GM10248 (cell line): ENCODE data around the gene ACOX1.

Experiments used
- CTCF ChIA-PET: fragments of 300-600 bp; sonication (Branson Sonifier 250); formaldehyde crosslinking; extraction: SDS; loops from one replicate; lab custom pipeline; 2021; ENCODE audit warnings: antibody characterized with exemption; lab: Yijun Ruan, JAX
- POLR2A ChIA-PET: fragments of 350-650 bp; sonication (Branson Sonifier 250); formaldehyde crosslinking; extraction: SDS; loops from one replicate; lab custom pipeline; 2020; ENCODE audit warnings: antibody characterized with exemption; lab: Yijun Ruan, JAX
- DNase-seq: peaks from one replicate; pipeline ENCODE4 v3.0.0; 2012; ENCODE audit errors: extremely low spot score
- CTCF ChIP-seq: IDR thresholded peaks from 2 replicates; pipeline ENCODE4 v1.5.1; 2012; ENCODE audit warnings: mild to moderate bottlenecking, low read depth; ENCODE audit errors: extremely low read depth, missing control alignments, control extremely low read depth

The ACOX1 gene

GRCh38 chr17:75950421-75950820 is 28.5 kb downstream of the ACOX1 start:
- ChIA-PET POLR2A (interaction anchor here (0.6 kb wide), 1 partner anchor 30 kb away, joined by 3 read pairs; no protein-coding TSS in a partner anchor), CTCF (interaction anchor here (1.2 to 1.5 kb wide), 3 partner anchors 10 to 156 kb away, joined by 3 to 4 read pairs (median 3); no protein-coding TSS in a partner anchor)
- no peak for TF ChIP-seq CTCF
- DNase-seq = no peak

DNA sequence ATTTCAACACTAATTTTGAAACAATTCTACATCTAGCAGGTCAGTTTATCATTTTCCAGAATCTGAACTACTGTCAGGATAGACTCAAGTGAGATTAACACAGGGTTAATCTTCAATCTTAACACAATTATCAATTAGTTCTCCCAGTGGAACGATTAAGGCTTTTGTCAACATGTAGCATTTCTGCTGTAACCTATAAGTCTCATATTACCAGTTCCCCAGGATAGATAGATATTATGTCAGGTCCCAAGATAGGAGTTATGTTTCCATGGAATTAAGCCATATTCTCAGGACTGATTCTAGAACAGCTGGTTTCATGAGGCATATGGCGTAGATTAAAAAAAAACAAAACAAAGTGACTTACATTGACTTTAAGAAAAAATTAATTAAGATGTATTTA is 33.8 kb downstream of the ACOX1 start:
- no peak for TF ChIP-seq CTCF
- ChIA-PET CTCF (interaction anchor here (0.8 to 1.8 kb wide), 5 partner anchors 12 to 60 kb away, joined by 3 to 6 read pairs (median 4); no protein-coding TSS in a partner anchor), POLR2A (no interaction called here)
- DNase-seq = no peak

DNA sequence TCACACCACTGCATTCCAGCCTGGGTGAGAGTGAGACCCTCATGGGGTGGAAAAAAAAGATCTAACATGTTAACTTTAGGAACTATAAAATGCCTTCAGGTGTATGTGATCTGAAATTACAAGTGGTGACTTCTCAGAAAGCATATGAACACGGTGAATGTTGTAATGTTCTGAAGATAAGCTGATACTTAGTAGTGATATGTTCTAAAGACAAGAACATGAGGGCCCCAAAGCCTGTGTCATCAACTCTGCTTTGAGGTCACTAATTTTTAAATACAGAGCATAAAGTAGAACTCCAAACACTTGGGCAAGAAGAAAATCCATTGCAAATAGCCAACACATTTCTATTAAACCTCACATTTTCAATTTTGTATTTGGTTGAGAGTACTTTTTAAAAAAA is 35.5 kb downstream of the ACOX1 start:
- ChIA-PET POLR2A (no interaction called here), CTCF (no interaction called here)

DNA sequence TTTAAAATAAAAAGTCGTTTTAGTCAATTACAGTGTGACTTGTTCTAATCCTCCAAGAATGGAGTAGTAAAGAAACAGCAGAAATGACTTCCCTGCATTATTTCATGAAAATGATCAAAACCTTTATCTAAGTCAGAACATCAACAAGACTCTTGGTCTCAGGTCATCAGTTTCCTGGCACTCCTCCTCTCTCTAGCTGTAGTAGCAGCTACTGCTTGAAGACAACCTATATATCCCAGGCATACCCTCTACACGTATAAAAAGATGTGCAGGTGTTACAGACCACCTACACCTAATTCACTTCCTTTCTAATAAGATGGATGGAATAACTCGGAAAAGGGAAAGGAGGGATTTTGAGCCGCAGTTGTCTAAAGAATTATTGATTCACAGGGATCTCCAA is 36.5 kb downstream of the ACOX1 start:
- DNase-seq = no peak
- TF ChIP-seq CTCF = no peak
- POLR2A ChIA-PET = no interaction called here
- CTCF ChIA-PET = interaction anchor here (1.5 kb wide), 1 partner anchor 72 kb away, joined by 6 read pairs; no protein-coding TSS in a partner anchor

More for the DNA sequence above, 35.5 kb downstream of the ACOX1 start:
- DNase-seq = no peak
- TF ChIP-seq CTCF = no peak

DNA sequence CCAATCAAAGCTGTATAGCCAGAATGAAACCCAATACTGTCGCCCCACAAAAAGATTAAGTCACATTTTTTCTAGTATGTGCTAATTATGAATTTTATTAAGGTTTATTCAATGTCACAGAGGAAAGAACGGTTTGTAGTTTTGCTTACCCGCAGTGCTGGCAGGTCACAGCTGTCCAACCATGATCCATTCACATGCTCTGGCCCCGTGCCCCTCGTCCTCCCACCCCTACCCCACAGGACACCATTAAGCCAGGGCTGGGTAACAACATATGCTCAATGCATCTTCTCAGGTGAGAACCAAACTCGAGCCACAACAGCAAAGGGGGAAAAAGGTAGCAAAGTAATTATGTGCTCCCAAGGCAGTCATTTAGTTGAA is 37.5 kb downstream of the ACOX1 start:
- no peak for DNase-seq
- ChIA-PET CTCF (interaction anchor here (0.7 to 1.8 kb wide), 7 partner anchors 14 to 122 kb away, joined by 3 to 9 read pairs (median 4); no protein-coding TSS in a partner anchor), POLR2A (interaction anchor here (0.5 to 0.6 kb wide), 3 partner anchors 39 to 1972 kb away, joined by 3 to 5 read pairs (median 3); no protein-coding TSS in a partner anchor)
- TF ChIP-seq CTCF = no peak

GRCh38 chr17:75940727-75941441 is 38.1 kb downstream of the ACOX1 start, which contains the start of gene FBF1:
Gene FBF1 (minus strand): TSS chr17:75941042. CDS start chr17:75938149, 2,893 bp downstream.
- peak; percentile 99 for DNase-seq
- ChIA-PET CTCF (interaction anchor here (0.7 to 1.8 kb wide), 7 partner anchors 13 to 123 kb away, joined by 3 to 9 read pairs (median 4); no protein-coding TSS in a partner anchor), POLR2A (interaction anchor here (0.5 to 0.6 kb wide), 3 partner anchors 40 to 1972 kb away, joined by 3 to 5 read pairs (median 3); no protein-coding TSS in a partner anchor)
- TF ChIP-seq CTCF = no peak
